ENCODE results near the gene NLK. TPM values are rescaled to one million over a fixed set of nuclear protein-coding genes. Genes with fewer than 3 reads are reported as not detected.
A peak's percentile ranks its signal among the peaks of the same experiment; 100 is the strongest.

NLK gene
- total RNA-seq, 1 donor from 2014 or later: 25.4 TPM

GRCh38 chr17:28100936-28101335, 58.5 kb downstream of the NLK start:
- Mint-ChIP-seq H3K4me1 (ENCODE audit: unreplicated experiment) (no peaks in the 10 kb centered on the region), H3K27me3 (no peaks in the 10 kb centered on the region), H3K27ac (no peak overlapping the region), H3K9me3 (no peaks in the 10 kb centered on the region), H3K36me3 (peaks cover 11% of the 10 kb centered on the region), H3K4me3 (no peak overlapping the region)
- no peak for TF ChIP-seq CTCF (conservative IDR thresholded peaks at IDR 0.05)
- DNase-seq (ENCODE audit: extremely low spot score, unreplicated experiment): no peak

- Mint-ChIP-seq H3K4me3 (no peak overlapping the region), H3K4me1 (ENCODE audit: unreplicated experiment) (no peaks in the 10 kb centered on the region), H3K36me3 (peaks cover 11% of the 10 kb centered on the region), H3K27me3 (no peaks in the 10 kb centered on the region), H3K27ac (no peak overlapping the region), H3K9me3 (no peaks in the 10 kb centered on the region)
- DNase-seq (ENCODE audit: extremely low spot score, unreplicated experiment): no peak
- TF ChIP-seq CTCF (conservative IDR thresholded peaks at IDR 0.05): no peak
These were observed 59.4 kb downstream of the NLK start for GRCh38 chr17:28101919-28102318.

- Mint-ChIP-seq H3K9me3 (peaks cover 5% of the 10 kb centered on the region), H3K27me3 (no peaks in the 10 kb centered on the region), H3K36me3 (no peaks in the 10 kb centered on the region), H3K4me3 (no peak overlapping the region), H3K27ac (no peak overlapping the region), H3K4me1 (ENCODE audit: unreplicated experiment) (no peaks in the 10 kb centered on the region)
- no peak for DNase-seq (ENCODE audit: extremely low spot score, unreplicated experiment)
- no peak for TF ChIP-seq CTCF (conservative IDR thresholded peaks at IDR 0.05)
These were observed 63.0 kb downstream of the NLK start for GRCh38 chr17:28105501-28105900.

GRCh38 chr17:28110184-28110583, 67.7 kb downstream of the NLK start:
- DNase-seq (ENCODE audit: extremely low spot score, unreplicated experiment): no peak
- no peak for TF ChIP-seq CTCF (conservative IDR thresholded peaks at IDR 0.05)
- peaks cover 10% of the 10 kb centered on the region for H3K4me1 Mint-ChIP-seq (ENCODE audit: unreplicated experiment)
- H3K36me3 Mint-ChIP-seq: no peaks in the 10 kb centered on the region
- no peaks in the 10 kb centered on the region for H3K27me3 Mint-ChIP-seq
- no peak overlapping the region for H3K27ac Mint-ChIP-seq
- no peak overlapping the region for H3K4me3 Mint-ChIP-seq
- peaks cover 6% of the 10 kb centered on the region for H3K9me3 Mint-ChIP-seq

GRCh38 chr17:28112181-28112580, 69.7 kb downstream of the NLK start:
- no peak for DNase-seq (ENCODE audit: extremely low spot score, unreplicated experiment)
- peaks cover 6% of the 10 kb centered on the region for H3K9me3 Mint-ChIP-seq
- no peak overlapping the region for H3K4me3 Mint-ChIP-seq
- H3K27me3 Mint-ChIP-seq: no peaks in the 10 kb centered on the region
- TF ChIP-seq CTCF (conservative IDR thresholded peaks at IDR 0.05): no peak
- peaks cover 13% of the 10 kb centered on the region for H3K4me1 Mint-ChIP-seq (ENCODE audit: unreplicated experiment)
- peak overlapping the region; percentile 17 for H3K27ac Mint-ChIP-seq
- no peaks in the 10 kb centered on the region for H3K36me3 Mint-ChIP-seq

GRCh38 chr17:28112606-28113005, 70.1 kb downstream of the NLK start:
- TF ChIP-seq CTCF (conservative IDR thresholded peaks at IDR 0.05): no peak
- H3K36me3 Mint-ChIP-seq: no peaks in the 10 kb centered on the region
- peaks cover 6% of the 10 kb centered on the region for H3K9me3 Mint-ChIP-seq
- no peaks in the 10 kb centered on the region for H3K27me3 Mint-ChIP-seq
- H3K27ac Mint-ChIP-seq: peak overlapping the region; percentile 17
- peaks cover 13% of the 10 kb centered on the region for H3K4me1 Mint-ChIP-seq (ENCODE audit: unreplicated experiment)
- no peak overlapping the region for H3K4me3 Mint-ChIP-seq
- no peak for DNase-seq (ENCODE audit: extremely low spot score, unreplicated experiment)
